Superior temporal gyrus (tissue), 1 donor: ENCODE data around the gene TPD52L3.
A peak's percentile ranks its signal among the peaks of the same experiment; 100 is the strongest.

Experiments used
- DNase-seq: peaks from one replicate; pipeline ENCODE4 v3.0.0-alpha.2; 2016; ENCODE audit errors: extremely low spot score

TPD52L3 gene

GRCh38 chr9:6328103-6328502 is at the start of gene TPD52L3:
TSS of gene TPD52L3 (plus strand) at chr9:6328375. CDS start at chr9:6328596, 221 bp downstream.
- DNase-seq = no peak

GRCh38 chr9:6301858-6302257 is 26.3 kb upstream of the TPD52L3 start:
- DNase-seq = no peak

- DNase-seq = no peak
Measured at GRCh38 chr9:6302417-6302816, 25.8 kb upstream of the TPD52L3 start.

- DNase-seq = no peak
Measured at GRCh38 chr9:6304232-6304631, 23.9 kb upstream of the TPD52L3 start.

GRCh38 chr9:6305954-6306563 is 22.1 kb upstream of the TPD52L3 start:
- peak; percentile 83 for DNase-seq

- DNase-seq = no peak
Measured at GRCh38 chr9:6307551-6308096, 20.6 kb upstream of the TPD52L3 start.

GRCh38 chr9:6330958-6331634 is 2.9 kb downstream of the TPD52L3 start:
- DNase-seq = no peak

- DNase-seq = no peak
Measured at GRCh38 chr9:6334305-6334704, 6.1 kb downstream of the TPD52L3 start.

- no peak for DNase-seq
Measured at GRCh38 chr9:6348766-6349165, 20.6 kb downstream of the TPD52L3 start.

- DNase-seq = no peak
Measured at GRCh38 chr9:6351737-6352136, 23.6 kb downstream of the TPD52L3 start.

- peak; percentile 87 for DNase-seq
Measured at GRCh38 chr9:6354072-6354686, 26.0 kb downstream of the TPD52L3 start.

- DNase-seq = no peak
Measured at GRCh38 chr9:6355728-6356127, 27.6 kb downstream of the TPD52L3 start.

- DNase-seq = no peak
Measured at GRCh38 chr9:6356441-6356840, 28.3 kb downstream of the TPD52L3 start.

GRCh38 chr9:6356904-6357303 is 28.7 kb downstream of the TPD52L3 start:
- no peak for DNase-seq

GRCh38 chr9:6367128-6367890 is 39.1 kb downstream of the TPD52L3 start:
- no peak for DNase-seq

GRCh38 chr9:6368831-6369230 is 40.7 kb downstream of the TPD52L3 start:
- no peak for DNase-seq
